Subcutaneous adipose tissue (tissue), 4 donors: ENCODE results near the gene CLVS2. TPM values are rescaled to one million over a fixed set of nuclear protein-coding genes. Genes with fewer than 3 reads are reported as not detected.

Source experiments
- total RNA-seq, 4 donors: library from RNA; depleted of rRNA; stranded (reverse); fragments of >200 nt; gene quantifications; one replicate each; pipeline ENCODE4 v1.1.0, GENCODE V29; 2016
- TF ChIP-seq, protein P1 (sequence below): fragments of 450-650 bp; IDR thresholded peaks from one replicate; pipeline ENCODE4 v1.5.1; 2016; ENCODE audit warnings: low read depth, mild to moderate bottlenecking, control low read depth, antibody characterized with exemption, moderate library complexity

CLVS2 gene
- total RNA-seq, 4 donors from 2014 or later, result not detected

DNA sequence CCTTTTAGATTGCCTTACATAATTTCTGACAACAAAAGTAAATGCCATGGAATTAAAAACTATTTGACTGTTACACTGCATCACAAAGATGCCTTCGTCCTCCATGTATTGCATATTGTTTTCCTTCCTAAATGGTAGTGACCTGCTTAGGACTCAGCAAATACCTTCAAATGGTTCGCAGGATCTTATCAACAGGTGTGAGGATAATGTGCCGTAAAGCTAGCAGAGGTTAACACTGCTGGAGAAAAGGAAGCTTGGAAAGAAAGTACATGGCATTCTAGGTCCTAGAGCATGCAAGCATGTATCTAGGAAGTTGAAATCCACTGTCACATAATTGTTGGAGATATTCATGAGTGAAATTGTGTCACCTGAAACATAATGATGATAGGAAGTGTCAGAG lies 5.5 kb downstream of the CLVS2 start:
- TF ChIP-seq, protein P1, sequence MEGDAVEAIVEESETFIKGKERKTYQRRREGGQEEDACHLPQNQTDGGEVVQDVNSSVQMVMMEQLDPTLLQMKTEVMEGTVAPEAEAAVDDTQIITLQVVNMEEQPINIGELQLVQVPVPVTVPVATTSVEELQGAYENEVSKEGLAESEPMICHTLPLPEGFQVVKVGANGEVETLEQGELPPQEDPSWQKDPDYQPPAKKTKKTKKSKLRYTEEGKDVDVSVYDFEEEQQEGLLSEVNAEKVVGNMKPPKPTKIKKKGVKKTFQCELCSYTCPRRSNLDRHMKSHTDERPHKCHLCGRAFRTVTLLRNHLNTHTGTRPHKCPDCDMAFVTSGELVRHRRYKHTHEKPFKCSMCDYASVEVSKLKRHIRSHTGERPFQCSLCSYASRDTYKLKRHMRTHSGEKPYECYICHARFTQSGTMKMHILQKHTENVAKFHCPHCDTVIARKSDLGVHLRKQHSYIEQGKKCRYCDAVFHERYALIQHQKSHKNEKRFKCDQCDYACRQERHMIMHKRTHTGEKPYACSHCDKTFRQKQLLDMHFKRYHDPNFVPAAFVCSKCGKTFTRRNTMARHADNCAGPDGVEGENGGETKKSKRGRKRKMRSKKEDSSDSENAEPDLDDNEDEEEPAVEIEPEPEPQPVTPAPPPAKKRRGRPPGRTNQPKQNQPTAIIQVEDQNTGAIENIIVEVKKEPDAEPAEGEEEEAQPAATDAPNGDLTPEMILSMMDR, result no peak

DNA sequence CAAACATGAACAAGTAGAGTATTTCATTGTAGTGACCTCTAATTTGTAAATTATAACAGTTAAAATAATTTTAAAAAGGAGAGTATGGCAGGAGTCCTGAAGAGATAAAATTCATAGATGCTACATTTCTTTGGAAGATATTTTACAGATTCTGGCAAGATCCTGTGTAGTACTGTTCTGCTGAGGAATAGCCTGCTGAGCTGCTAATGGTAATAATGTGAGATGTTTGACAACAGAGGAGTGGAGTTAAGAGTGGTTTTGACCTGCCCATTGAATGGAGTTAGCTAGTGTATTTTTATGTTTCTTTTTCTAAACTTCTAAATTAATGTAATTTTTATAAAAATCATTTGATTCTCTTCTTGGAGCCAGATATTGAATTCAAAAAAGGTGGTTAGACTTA lies 11.8 kb downstream of the CLVS2 start:
- TF ChIP-seq, protein P1, result no peak

DNA sequence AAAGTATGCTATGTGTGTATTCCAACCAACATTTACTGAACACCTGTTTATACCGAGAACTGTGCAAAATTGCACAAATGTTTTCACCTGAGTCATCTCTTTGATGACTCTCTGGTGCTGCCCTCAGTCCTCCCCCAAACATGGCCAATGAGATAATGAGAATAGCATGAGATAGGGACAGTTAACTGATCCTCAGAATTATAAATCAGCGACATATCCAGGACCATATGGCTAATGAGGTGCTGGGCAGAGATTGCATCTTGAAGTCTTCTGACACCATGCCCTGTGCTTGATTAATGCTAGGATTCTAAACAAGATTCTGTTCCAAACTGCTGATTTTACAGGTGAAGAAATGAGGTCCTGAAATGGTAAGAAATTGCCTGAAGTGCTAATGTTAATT lies 13.0 kb downstream of the CLVS2 start:
- TF ChIP-seq, protein P1, result no peak

DNA sequence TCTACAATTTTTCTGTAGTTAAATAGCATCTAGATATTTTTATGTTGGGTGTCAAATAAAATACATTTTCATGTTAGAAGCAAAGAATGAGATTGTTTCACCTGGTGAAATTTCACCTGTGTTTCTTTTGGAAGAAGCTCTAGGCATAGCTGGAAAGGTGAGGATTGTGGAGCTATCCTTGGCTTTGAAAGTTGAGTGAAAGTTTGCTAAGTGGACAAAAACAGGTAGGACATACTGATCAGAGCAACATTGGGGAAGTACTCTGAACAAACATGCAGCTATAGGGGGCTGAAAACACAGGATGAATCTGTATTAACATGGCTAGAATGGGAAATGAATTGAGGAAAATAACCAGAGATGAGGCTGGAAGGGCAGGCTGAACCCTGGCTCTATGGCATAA lies 18.8 kb downstream of the CLVS2 start:
- TF ChIP-seq, protein P1, result no peak

DNA sequence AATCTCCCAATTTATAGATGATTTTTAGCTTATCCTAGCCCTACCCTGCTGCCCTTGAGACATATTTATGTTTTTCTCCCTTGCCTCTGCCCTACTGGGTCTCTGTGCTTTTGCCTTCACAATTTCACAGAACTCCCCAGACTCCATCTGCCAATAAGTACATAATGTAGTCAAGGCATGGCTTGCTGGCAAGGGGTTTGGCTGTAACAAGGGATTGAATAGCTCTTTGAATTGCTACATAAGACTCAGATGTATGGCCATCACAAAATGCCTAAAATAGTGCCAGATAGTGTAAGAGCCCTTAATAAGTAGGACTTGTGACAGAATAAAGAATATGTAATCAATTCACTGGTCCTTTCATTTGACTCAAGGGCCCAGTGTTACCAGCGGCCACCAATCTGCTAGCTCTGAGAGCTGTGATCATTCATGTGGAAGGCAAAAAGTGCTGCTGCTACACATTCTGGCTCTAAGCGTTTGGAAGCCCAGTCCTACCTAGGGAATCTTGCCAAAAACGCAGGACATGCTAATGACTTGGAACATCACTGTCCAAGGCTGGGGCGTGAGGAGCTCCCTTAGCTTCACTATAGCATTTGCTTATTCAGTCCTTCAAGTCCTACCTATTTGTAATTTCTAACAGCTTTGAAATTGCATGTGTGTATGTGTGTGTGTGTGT lies 20.5 kb downstream of the CLVS2 start:
- TF ChIP-seq, protein P1, result no peak

DNA sequence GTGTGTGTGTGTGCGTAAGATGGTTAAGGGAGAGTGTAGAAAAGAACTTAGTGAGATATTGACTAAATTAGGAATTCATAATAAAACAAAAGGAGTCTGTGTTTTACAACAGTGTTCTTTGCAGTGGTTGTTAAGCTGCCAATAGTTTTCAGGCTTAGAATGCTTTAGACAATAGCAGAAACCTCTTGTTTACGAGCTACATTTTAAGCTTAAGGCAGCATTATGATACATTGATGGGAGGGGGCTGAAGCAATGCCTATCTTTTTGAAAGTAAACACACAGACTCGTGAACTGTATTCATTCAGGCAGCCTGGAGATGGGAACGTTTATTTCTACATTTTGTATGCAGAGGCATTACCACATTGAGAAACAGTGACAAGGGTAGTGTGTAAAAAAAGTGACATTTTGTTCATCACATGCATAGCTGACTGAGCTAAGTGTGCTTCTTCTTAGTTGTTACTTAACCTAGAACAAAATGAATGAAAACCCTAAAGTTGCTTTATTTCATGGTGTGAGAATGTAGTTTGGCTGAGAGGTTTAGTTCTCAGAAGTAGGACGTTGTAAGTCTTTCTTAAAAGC lies 21.2 kb downstream of the CLVS2 start:
- TF ChIP-seq, protein P1, result no peak

DNA sequence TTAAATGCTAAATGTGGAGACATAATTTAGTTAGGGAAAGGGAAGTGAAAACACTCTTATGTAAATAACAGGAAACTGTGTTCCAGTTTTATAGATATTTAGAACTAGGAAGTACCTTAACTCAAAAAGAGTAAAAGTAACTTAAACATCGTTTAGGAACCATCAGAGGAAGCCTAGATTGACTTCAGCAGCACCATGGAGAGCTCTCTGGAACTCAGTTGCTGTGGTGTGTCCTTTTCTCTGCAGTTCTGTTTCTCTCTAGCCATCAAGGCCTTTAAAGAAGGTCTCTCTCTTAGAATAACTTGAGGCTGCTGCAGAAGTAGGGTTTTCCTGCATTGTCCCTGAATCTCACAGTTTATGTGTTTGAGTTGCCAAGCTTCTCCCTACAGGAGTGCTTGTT lies 26.9 kb downstream of the CLVS2 start:
- TF ChIP-seq, protein P1, result no peak
